Measurements from ENCODE around the gene SRMS.

Gene SRMS

GRCh38 chr20:63522981-63523611 lies 24.5 kb downstream of the SRMS start:
- no peak overlapping the region for H3K4me3 ChIP-seq (replicated peaks in 1 of 2; ENCODE audit: low read depth in 2 of 2, low read length in 2 of 2)
- TF ChIP-seq CTCF (IDR thresholded peaks at IDR 0.05; ENCODE audit: low read depth, low read length), result no peak
- DNase-seq (ENCODE audit: low read depth in 2 of 2), result no peak

- H3K4me3 ChIP-seq (replicated peaks in 1 of 2; ENCODE audit: low read depth in 2 of 2, low read length in 2 of 2), result peak overlapping the region; percentile 29 to 90
- no peak for TF ChIP-seq CTCF (IDR thresholded peaks at IDR 0.05; ENCODE audit: low read depth, low read length)
- no peak for DNase-seq (ENCODE audit: low read depth in 2 of 2)
These were observed 25.3 kb downstream of the SRMS start for GRCh38 chr20:63522091-63522868.

GRCh38 chr20:63521602-63522001 lies 25.9 kb downstream of the SRMS start:
- TF ChIP-seq CTCF (IDR thresholded peaks at IDR 0.05; ENCODE audit: low read depth, low read length), result no peak
- peak overlapping the region; percentile 81 to 90 for H3K4me3 ChIP-seq (replicated peaks in 1 of 2; ENCODE audit: low read depth in 2 of 2, low read length in 2 of 2)
- peak in 1 of 2 donors; percentile 16 for DNase-seq (ENCODE audit: low read depth in 2 of 2)

- H3K4me3 ChIP-seq (replicated peaks in 1 of 2; ENCODE audit: low read depth in 2 of 2, low read length in 2 of 2), result peak overlapping the region; percentile 81 to 90
- peak; percentile 74 for DNase-seq (ENCODE audit: low read depth in 2 of 2)
- TF ChIP-seq CTCF (IDR thresholded peaks at IDR 0.05; ENCODE audit: low read depth, low read length), result no peak
These were observed 26.5 kb downstream of the SRMS start for GRCh38 chr20:63520934-63521601.

- peak; percentile 83 to 88 for DNase-seq (ENCODE audit: low read depth in 2 of 2)
These were observed 27.0 kb downstream of the SRMS start, which contains the start of gene PPDPF for GRCh38 chr20:63520504-63520933. Gene PPDPF (plus strand): TSS chr20:63520765. CDS start chr20:63521309, 544 bp downstream.

More at GRCh38 chr20:63520504-63520933, 27.0 kb downstream of the SRMS start, which contains the start of gene PPDPF:
- TF ChIP-seq CTCF (IDR thresholded peaks at IDR 0.05; ENCODE audit: low read depth, low read length), result no peak
- H3K4me3 ChIP-seq (replicated peaks in 1 of 2; ENCODE audit: low read depth in 2 of 2, low read length in 2 of 2), result peak within 1 kb of the TSS; percentile 81 to 90
